Liver (tissue), 9 donors: ENCODE results near the gene BCAS2. TPM values are rescaled to one million over a fixed set of nuclear protein-coding genes. Genes with fewer than 3 reads are reported as not detected.
A peak's percentile ranks its signal among the peaks of the same experiment; 100 is the strongest.

Source experiments
- DNase-seq: peaks from one replicate; pipeline ENCODE4 v3.0.0-alpha.2; 2017; ENCODE audit warnings: low spot score
- H3K27ac ChIP-seq, 2 donors: one replicate each; pipeline ENCODE4 v1.7.0; 2013; ENCODE audit warnings: inconsistent platforms in 2 of 2, low read length in 2 of 2, control low read depth in 1 of 2, low read depth in 1 of 2, mild to moderate bottlenecking in 1 of 2
- H3K27me3 ChIP-seq, 4 donors: one replicate each; pipeline versions ENCODE4 v1.6.1 to v1.7.0; 2013; ENCODE audit warnings: low read length in 3 of 4, inconsistent platforms in 1 of 4, mild to moderate bottlenecking in 1 of 4, moderate library complexity in 1 of 4; ENCODE audit not compliant: control insufficient read depth in 4 of 4, insufficient read depth in 4 of 4
- H3K36me3 ChIP-seq, 4 donors: one replicate each; pipeline versions ENCODE4 v1.6.1 to v1.7.0; 2013; ENCODE audit warnings: low read length in 3 of 4, mild to moderate bottlenecking in 3 of 4, low read depth in 1 of 4, moderate library complexity in 1 of 4; ENCODE audit not compliant: control insufficient read depth in 4 of 4, insufficient read depth in 3 of 4
- H3K4me1 ChIP-seq, 4 donors: one replicate each; pipeline versions ENCODE4 v1.6.1 to v1.7.0; 2013; ENCODE audit warnings: low read length in 3 of 4, mild to moderate bottlenecking in 3 of 4, moderate library complexity in 1 of 4; ENCODE audit not compliant: control insufficient read depth in 4 of 4, insufficient read depth in 4 of 4
- H3K4me3 ChIP-seq, 3 donors: one replicate each; pipeline versions ENCODE4 v1.6.1 to v1.7.0; 2013; ENCODE audit warnings: low read length in 3 of 3, control low read depth in 1 of 3, low read depth in 1 of 3, mild to moderate bottlenecking in 1 of 3
- H3K9ac ChIP-seq, 2 donors: one replicate each; pipeline ENCODE4 v1.7.0; 2013; ENCODE audit warnings: low read length in 2 of 2, mild to moderate bottlenecking in 2 of 2, moderate library complexity in 2 of 2, control low read depth in 1 of 2, low read depth in 1 of 2
- H3K9me3 ChIP-seq, 4 donors: one replicate each; pipeline versions ENCODE4 v1.6.1 to v1.7.0; 2013; ENCODE audit warnings: low read length in 3 of 4; ENCODE audit not compliant: control insufficient read depth in 4 of 4
- ATF3 ChIP-seq: IDR thresholded peaks from 2 replicates; pipeline ENCODE4 v1.6.1; 2016; ENCODE audit warnings: antibody characterized with exemption
- CTCF ChIP-seq: fragments of 150-350 bp; IDR thresholded peaks from 2 replicates; pipeline ENCODE4 v1.5.1; 2017; ENCODE audit warnings: improper control_type of control experiment, low read depth, low read length; ENCODE audit not compliant: missing input control
- EGR1 ChIP-seq, 2 donors: IDR thresholded peaks; 2 replicates each; pipeline ENCODE4 v1.6.1; 2016 to 2018; ENCODE audit warnings: antibody characterized with exemption in 2 of 2, low read depth in 2 of 2
- FOXA1 ChIP-seq: IDR thresholded peaks from 2 replicates; pipeline ENCODE4 v1.6.1; 2016; ENCODE audit warnings: antibody characterized with exemption
- FOXA2 ChIP-seq: IDR thresholded peaks from 2 replicates; pipeline ENCODE4 v1.6.1; 2016; ENCODE audit warnings: antibody characterized with exemption
- GABPA ChIP-seq, 2 donors: IDR thresholded peaks in 1 of 2; conservative IDR thresholded peaks in 1 of 2; 2 replicates each; pipeline ENCODE4 v1.6.1; 2016; ENCODE audit warnings: antibody characterized with exemption in 2 of 2, mild to moderate bottlenecking in 1 of 2, moderate library complexity in 1 of 2
- HNF4A ChIP-seq, 2 donors: conservative IDR thresholded peaks; 2 replicates each; pipeline ENCODE4 v1.6.1; 2016; ENCODE audit warnings: antibody characterized with exemption in 2 of 2, mild to moderate bottlenecking in 2 of 2
- HNF4G ChIP-seq: IDR thresholded peaks from 2 replicates; pipeline ENCODE4 v1.6.1; 2016; ENCODE audit warnings: antibody characterized with exemption
- JUND ChIP-seq, 2 donors: IDR thresholded peaks; 2 replicates each; pipeline ENCODE4 v1.6.1; 2016; ENCODE audit warnings: antibody characterized with exemption in 2 of 2
- MAX ChIP-seq: IDR thresholded peaks from 2 replicates; pipeline ENCODE4 v1.6.1; 2016; ENCODE audit warnings: antibody characterized with exemption
- NR2F2 ChIP-seq: IDR thresholded peaks from 2 replicates; pipeline ENCODE4 v1.6.1; 2016; ENCODE audit warnings: antibody characterized with exemption
- RAD21 ChIP-seq, 2 donors: IDR thresholded peaks; 2 replicates each; pipeline ENCODE4 v1.6.1; 2016; ENCODE audit warnings: antibody characterized with exemption in 2 of 2, mild to moderate bottlenecking in 2 of 2
- REST ChIP-seq: IDR thresholded peaks from 2 replicates; pipeline ENCODE4 v1.6.1; 2016; ENCODE audit warnings: antibody characterized with exemption, mild to moderate bottlenecking
- RXRA ChIP-seq, 2 donors: IDR thresholded peaks; 2 replicates each; pipeline ENCODE4 v1.6.1; 2017 to 2018; ENCODE audit warnings: antibody characterized with exemption in 2 of 2, mild to moderate bottlenecking in 1 of 2
- SP1 ChIP-seq: IDR thresholded peaks from 2 replicates; pipeline ENCODE4 v1.6.1; 2018; ENCODE audit warnings: antibody characterized with exemption, mild to moderate bottlenecking
- TAF1 ChIP-seq: conservative IDR thresholded peaks from 2 replicates; pipeline ENCODE4 v1.6.1; 2016; ENCODE audit warnings: antibody characterized with exemption, mild to moderate bottlenecking
- YY1 ChIP-seq: IDR thresholded peaks from 2 replicates; pipeline ENCODE4 v1.6.1; 2016; ENCODE audit warnings: antibody characterized with exemption, mild to moderate bottlenecking
- ZBTB33 ChIP-seq: IDR thresholded peaks from 2 replicates; pipeline ENCODE4 v1.6.1; 2016; ENCODE audit warnings: antibody characterized with exemption
- WGBS: extraction: QIAGEN DNeasy Blood & Tissue Kit; methylation state at CpG from one replicate; pipeline ENCODE4 v1.1.7; 2013; 5-methylcytosine and 5-hydroxymethylcytosine counted together
- polyA plus RNA-seq, 2 donors: library from polyadenylated mRNA; stranded (reverse) in 1 of 2; unstranded in 1 of 2; fragments of 200-250 nt in 1 of 2; fragments of >200 nt in 1 of 2; fragmentation: Nextera tagmentation in 1 of 2; extraction: Ambion mirVana in 1 of 2; gene quantifications; one replicate each; pipeline versions ENCODE4 v1.2.1 to v1.2.3, GENCODE V29; 2013 to 2015
- total RNA-seq, 2 donors: library from RNA; depleted of rRNA; stranded (reverse); fragments of >200 nt; gene quantifications; one replicate each; pipeline ENCODE4 v1.2.3, GENCODE V29; 2014
- donor health status: healthy.
- donor health status: healthy.
- donor health status: healthy.
- donor health status: healthy.
- donor health status: healthy.

BCAS2 gene
- total and polyA plus RNA-seq, 4 donors: 15.7 to 33.5 (median 18.0) TPM

GRCh38 chr1:114588196-114588689, 6.8 kb upstream of the BCAS2 start:
- Histone ChIP-seq H3K27ac (peak overlapping the region; percentile 69 to 82), H3K4me3 (peak overlapping the region in 2 of 3 donors; percentile 14 to 51), H3K27me3 (no peaks in the 10 kb centered on the region), H3K9me3 (no peaks in the 10 kb centered on the region), H3K36me3 (peaks cover 0 to 4% (median 2%) of the 10 kb centered on the region in 4 donors), H3K9ac (peak overlapping the region in 1 of 2 donors; percentile 85), H3K4me1 (peaks cover 5 to 20% (median 11%) of the 10 kb centered on the region in 4 donors)
- TF ChIP-seq JUND (IDR thresholded peaks at IDR 0.05) (peak; percentile 60 to 70), EGR1 (IDR thresholded peaks at IDR 0.05; ENCODE audit: low read depth in 2 of 2) (peak in 1 of 2 donors; percentile 26), FOXA2 (no peak), HNF4G (peak; percentile 87), MAX (no peak), SP1 (peak; percentile 92), FOXA1 (no peak), ATF3 (peak; percentile 38), TAF1 (no peak), HNF4A (conservative IDR thresholded peaks at IDR 0.05) (peak; percentile 96 to 97), GABPA (IDR thresholded peaks at IDR 0.05 in 1 of 2, conservative IDR thresholded peaks at IDR 0.05 in 1 of 2) (no peak), RAD21 (IDR thresholded peaks at IDR 0.05) (peak in 1 of 2 donors; percentile 29), NR2F2 (no peak), YY1 (peak; percentile 56), ZBTB33 (no peak), REST (peak; percentile 22), RXRA (IDR thresholded peaks at IDR 0.05) (peak; percentile 51 to 56), CTCF (no peak)
- no peak for DNase-seq
- 26% methylated on average over 2 of the region's 2 CpGs for WGBS
